ENCODE results near the gene FARSA. TPM values are rescaled to one million over a fixed set of nuclear protein-coding genes. Genes with fewer than 3 reads are reported as not detected.

Gene FARSA
- total RNA-seq (2014; rRNA removed; shearing (Covaris generic)) = 283 and 317 TPM in 2 replicates

DNA sequence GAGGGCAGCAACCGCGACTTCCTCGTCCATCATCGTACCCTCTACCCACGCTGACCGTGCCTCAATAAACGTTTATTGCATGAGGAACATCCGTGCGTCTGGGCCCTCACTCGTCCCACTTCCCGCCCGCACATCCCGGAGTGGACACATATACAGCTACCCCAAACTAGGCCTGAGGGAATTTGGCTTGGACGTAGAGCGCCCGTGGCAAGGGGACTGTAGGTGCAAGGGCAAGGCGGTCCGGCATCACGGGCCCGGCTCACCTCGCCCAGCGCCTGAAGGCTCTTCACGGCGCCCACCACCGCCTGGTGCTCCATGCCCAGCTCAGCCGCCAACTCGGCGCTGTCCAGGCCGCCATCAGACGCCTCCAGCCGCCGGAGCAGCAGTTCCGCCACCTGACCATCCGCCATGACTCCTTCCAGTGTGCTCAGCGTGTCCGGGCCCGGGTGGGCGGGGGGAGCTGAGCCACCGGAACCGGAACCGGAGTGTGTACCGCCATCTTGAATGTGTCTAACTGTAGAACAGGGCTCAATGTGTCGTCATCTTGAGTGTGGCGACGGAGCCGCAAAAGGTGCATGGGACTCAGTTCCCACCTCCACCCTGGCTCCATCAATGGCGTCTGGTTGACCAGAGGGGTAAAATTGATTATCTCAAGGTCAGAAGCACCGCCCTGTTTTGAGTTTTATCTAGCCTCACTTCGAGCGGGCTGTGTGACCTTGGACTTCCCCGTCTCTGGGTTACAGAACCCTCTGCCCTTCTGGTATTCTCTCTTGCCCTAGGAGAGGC is at the start of gene FARSA:
FARSA (minus strand) TSS at position 425 of the 786 bp plus-strand sequence; CDS start at position 410, 15 bp downstream.

DNA sequence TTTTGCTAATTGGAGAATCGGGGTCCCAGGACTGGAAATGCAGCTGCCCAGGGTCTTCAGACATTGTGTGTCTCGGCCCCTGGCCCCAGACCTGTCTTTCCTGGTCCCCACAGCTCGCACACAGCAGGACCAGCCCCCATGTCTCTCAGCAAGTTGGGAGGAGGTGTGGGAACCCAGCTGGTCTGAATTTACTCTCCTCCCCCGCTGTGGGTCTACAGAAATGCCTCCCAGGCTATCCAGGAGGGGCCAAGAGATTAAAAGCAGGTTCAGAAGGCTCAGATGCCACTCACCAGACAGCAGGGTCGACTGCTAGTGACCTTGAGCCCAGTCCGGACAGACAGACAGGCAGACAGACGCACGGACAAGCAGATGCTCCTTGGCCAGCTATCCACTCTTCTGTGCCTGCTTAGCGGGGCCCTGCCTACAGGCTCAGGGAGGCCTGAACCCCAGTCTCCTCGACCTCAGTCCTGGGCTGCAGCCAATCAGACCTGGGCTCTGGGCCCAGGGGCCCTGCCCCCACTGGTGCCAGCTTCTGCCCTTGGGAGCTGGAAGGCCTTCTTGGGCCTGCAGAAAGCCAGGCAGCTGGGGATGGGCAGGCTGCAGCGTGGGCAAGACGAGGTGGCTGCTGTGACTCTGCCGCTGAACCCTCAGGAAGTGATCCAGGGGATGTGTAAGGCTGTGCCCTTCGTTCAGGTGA is 35.9 kb upstream of the FARSA start, which contains the start of gene DAND5:
DAND5 (plus strand) TSS at position 285 of the 697 bp plus-strand sequence; CDS start at position 370, 85 bp downstream.

DNA sequence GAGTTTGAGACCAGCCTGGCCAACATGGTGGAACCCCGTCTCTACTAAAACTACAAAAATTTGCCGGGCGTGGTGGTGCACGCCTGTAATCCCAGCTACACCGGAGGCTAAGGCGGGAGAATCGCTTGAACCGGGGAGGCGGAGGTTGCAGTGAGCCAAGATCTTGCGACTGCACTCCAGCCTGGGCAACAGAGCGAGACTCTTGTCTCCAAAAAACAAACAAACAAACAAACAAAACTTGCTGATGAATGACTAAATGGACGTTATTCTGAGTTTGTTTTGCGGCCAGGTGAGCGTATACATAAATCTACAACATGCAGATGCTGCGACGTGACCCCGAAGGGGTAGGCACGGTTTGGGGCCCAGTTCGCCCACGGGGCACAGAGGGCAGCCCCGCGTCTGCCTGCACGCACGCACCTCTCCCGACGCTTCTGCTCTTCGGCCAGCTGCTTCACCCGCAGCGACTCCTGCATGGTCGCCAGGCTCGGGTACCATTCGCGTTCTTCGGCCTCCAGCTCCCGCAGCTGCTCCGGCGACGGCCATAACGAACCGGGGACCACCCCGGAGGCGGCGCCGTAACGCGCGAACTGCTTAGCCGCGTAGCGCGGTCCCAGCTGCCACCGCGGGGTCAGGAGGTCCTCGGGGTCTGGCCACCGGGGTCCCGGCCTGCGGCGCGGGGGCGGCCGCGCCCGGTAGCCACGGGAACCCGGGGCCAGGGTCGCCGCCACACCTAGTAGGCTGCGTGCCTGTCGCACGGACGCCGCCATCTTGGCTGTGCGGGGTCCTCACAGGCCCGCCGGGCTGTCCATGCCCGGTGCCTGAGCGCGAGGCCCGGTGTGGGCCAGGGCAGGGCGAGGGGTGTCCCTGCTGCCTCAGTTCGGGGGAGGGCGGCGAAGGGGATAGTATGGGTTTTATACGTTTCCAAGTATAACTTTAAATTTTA is 23.2 kb upstream of the FARSA start, which contains the start of gene GADD45GIP1:
GADD45GIP1 (minus strand) TSS at position 778 of the 943 bp plus-strand sequence; CDS start at position 767, 11 bp downstream.

DNA sequence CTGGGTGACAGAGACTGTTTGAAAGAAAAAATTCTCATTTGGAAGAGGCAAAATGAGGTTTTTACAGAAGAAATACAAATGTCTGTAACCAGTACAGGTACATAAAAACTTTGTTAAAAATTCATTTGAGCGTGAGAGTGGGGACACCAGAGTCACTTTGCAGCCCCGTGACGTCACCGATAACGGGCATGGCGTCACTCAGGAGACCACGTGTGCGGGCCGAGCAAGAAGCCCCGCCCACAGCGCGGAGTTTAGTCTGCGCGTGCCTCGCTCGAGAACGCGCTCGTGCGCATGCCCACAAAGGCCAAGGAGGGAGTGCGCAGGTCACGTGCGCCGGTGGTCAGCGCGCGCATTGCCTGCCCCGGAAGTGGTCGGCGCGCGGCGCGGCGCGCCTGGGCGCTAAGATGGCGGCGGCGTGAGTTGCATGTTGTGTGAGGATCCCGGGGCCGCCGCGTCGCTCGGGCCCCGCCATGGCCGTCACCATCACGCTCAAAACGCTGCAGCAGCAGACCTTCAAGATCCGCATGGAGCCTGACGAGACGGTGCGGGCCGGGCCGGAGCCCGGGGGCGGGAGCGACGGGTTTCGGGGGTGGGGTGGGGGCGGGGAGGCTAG is 12.1 kb upstream of the FARSA start, which contains the start of gene RAD23A:
RAD23A (plus strand) TSS at position 384 of the 613 bp plus-strand sequence; CDS start at position 471, 87 bp downstream.

DNA sequence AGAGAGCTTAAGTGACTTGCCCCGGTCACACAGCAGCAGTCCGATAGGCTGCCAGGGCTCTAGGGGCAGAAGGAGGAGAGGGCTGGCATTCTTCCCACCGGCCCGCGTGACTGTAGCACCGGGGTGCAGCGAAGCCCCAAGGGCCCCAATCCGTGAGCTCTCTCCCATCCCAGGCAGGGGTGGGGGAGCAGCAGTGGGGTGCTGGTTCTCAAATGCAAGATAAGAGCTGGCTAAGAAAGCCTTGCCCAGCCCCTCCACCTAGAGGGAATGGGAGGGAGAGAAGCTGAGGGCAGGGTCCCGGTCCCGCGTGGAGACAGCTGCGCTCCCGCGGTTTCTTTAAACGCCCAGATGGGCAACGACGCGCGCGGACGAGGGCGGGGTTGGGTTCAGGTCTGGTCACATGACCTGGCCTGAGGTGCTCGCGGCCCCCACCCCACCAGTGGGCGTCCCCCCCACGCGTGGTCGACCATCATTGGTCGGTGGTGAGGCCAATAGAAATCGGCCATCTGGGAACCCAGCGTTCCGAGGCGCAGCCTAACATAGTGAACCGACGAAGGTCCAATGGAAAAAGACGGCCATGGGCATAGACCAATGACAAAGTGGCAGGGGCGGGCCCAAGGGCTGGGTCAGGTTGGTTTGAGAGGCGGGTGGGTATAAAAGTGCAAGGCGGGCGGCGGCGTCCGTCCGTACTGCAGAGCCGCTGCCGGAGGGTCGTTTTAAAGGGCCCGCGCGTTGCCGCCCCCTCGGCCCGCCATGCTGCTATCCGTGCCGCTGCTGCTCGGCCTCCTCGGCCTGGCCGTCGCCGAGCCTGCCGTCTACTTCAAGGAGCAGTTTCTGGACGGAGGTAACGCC is 4.6 kb upstream of the FARSA start, which contains the start of gene CALR:
CALR (plus strand) TSS at position 683 of the 852 bp plus-strand sequence; CDS start at position 754, 71 bp downstream.

DNA sequence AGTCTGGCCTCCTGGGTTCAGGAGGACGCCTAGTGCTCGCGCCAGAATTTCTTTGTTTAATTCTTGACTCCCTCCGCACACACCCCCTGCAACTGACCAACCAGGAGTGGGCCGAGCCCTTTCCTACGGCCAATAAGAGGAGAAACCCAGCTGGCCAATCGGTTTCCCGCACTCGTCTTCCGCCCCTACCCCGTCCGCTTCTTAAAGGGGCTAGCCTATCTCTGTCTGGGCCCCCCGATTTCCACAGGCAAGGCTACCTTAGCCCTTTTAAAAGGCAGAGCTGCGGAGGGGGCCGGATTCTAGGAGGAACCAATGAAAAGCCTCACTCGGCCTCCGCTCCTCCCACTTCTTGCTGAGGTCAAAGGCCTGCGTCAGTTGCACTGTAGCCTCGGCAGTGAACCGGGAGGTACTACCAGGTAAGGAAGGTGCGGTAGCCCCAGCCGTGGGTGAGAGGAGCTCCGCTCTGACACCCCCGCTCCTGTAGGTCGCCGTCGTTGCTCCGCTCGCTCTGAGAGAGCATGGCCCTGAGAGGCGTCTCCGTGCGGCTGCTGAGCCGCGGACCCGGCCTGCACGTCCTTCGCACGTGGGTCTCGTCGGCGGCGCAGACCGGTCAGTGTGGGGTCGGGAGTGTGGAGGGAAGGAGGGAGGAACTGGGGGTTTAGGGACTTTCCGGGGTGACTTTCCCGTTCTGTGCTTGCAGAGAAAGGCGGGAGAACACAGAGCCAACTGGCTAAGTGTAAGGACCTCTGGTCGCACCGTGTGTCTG is 42.5 kb downstream of the FARSA start, which contains the start of gene GCDH:
GCDH (plus strand) TSS at position 374 of the 766 bp plus-strand sequence; CDS start at position 519, 145 bp downstream.

DNA sequence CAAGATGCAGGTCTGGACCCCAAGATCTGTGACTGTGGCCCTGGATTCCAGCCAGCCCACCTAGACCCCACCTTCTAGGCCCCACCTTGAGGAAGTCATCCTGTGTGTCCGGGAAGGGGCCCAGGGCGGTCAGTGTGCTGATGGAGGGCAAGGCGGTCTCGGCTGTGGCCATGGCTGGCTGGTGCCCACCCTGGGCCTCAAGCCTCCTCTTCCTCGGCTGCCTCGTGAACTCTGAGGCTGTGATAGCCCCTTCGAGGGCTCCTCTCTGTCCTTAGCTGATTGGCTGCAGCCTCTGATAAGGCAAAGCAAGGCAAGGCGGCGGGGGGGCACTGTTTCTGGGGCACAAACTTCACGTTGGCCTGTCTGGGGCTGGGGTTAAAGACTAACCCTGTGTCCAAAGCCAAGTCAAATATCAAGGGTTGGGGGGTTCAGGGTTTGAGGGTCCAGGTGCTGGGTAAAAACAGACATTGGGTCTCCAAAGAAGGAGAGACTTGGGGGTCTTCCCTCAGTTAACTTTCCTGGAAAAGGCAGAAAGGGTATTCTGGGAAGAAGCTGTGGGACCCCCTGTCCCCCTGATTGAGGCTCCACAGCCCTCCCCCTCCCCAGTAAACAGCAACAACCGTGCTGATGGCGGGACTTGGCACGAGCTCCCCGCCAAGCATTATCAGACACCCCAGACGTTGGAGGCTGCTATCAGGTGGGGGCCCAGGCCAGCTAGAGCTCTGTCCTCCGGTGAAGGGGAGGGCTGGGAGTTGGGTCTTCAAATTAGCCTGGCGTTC is 46.4 kb downstream of the FARSA start, which contains the start of gene KLF1:
KLF1 (minus strand) TSS at position 233 of the 779 bp plus-strand sequence; CDS start at position 172, 61 bp downstream.

DNA sequence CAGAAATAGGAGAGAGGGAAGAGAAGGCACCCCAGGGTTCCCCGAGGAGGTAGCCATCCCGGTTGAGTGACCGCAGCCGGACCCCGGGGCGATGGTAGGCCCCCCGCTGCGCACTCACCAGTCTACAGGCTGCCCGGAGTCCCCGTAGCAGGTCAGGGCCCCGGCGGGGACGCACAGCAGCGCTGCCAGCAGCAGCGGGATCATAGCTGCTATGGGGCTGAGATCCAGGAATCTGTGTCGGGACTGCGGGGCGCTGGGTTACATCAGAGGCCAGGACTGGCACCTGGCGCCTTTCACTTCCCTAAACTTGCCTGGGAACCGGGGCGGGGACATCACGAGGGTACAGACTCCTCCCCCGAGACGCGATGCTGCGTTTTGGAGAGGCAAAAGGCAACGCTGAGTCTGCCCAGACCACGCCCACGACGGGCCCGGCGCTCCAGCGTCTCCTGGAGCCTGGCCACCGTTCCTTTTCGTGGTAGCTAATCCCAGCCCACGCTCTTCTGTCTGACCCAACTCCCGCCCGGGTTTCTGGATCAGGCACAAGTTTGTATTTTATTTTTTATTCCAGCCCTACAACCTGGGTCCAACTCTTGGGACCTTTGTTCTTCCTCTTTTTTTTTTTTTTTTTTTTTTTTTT is 52.2 kb downstream of the FARSA start, which contains the start of gene DNASE2:
DNASE2 (minus strand) TSS at position 278 of the 637 bp plus-strand sequence; CDS start at position 204, 74 bp downstream.

Small RNA genes within 50 kb of the gene (small RNA-seq; reads per million reads assigned to genes)
- gene MIR5695 = not detected
- 0.13 reads per million for gene MIR6515

Other genes starting within 250 kb of the FARSA start
- 2.1 TPM in 1 of 2 replicates, not detected in the other for gene GNG14, start 245.7 kb downstream of the FARSA start, total RNA-seq (2014; rRNA removed; shearing (Covaris generic))
- gene FBXW9, start 237.1 kb downstream of the FARSA start, total RNA-seq (2014; rRNA removed; shearing (Covaris generic)) = 34.6 and 41.0 TPM in 2 replicates
- gene TNPO2, start 209.8 kb downstream of the FARSA start, total RNA-seq (2014; rRNA removed; shearing (Covaris generic)) = 39.9 and 41.8 TPM in 2 replicates
- gene TRIR, start 199.0 kb downstream of the FARSA start, total RNA-seq (2014; rRNA removed; shearing (Covaris generic)) = 639 and 708 TPM in 2 replicates
- gene GET3, start 196.2 kb downstream of the FARSA start, total RNA-seq (2014; rRNA removed; shearing (Covaris generic)) = 128 and 132 TPM in 2 replicates
- not detected in 2 replicates for gene BEST2, start 181.9 kb downstream of the FARSA start, total RNA-seq (2014; rRNA removed; shearing (Covaris generic))
- 21.1 and 25.3 TPM in 2 replicates for gene HOOK2, start 158.2 kb downstream of the FARSA start, total RNA-seq (2014; rRNA removed; shearing (Covaris generic))
- gene JUNB, start 142.2 kb downstream of the FARSA start, total RNA-seq (2014; rRNA removed; shearing (Covaris generic)) = 171 and 236 TPM in 2 replicates
- gene PRDX2, start 131.9 kb downstream of the FARSA start, total RNA-seq (2014; rRNA removed; shearing (Covaris generic)) = 319 and 370 TPM in 2 replicates
- not detected in 2 replicates for gene THSD8, start 131.6 kb downstream of the FARSA start, total RNA-seq (2014; rRNA removed; shearing (Covaris generic))
- gene RNASEH2A, start 127.1 kb downstream of the FARSA start, total RNA-seq (2014; rRNA removed; shearing (Covaris generic)) = 96.4 and 96.8 TPM in 2 replicates
- not detected in 2 replicates for gene RTBDN, start 99.1 kb downstream of the FARSA start, total RNA-seq (2014; rRNA removed; shearing (Covaris generic))
- gene MAST1, start 95.2 kb downstream of the FARSA start, total RNA-seq (2014; rRNA removed; shearing (Covaris generic)) = 0.45 and 2.2 TPM in 2 replicates
- 47.9 and 68.7 TPM in 2 replicates for gene DNASE2, start 52.3 kb downstream of the FARSA start, total RNA-seq (2014; rRNA removed; shearing (Covaris generic))
- not detected in 2 replicates for gene KLF1, start 46.5 kb downstream of the FARSA start, total RNA-seq (2014; rRNA removed; shearing (Covaris generic))
- 39.7 and 47.5 TPM in 2 replicates for gene GCDH, start 42.6 kb downstream of the FARSA start, total RNA-seq (2014; rRNA removed; shearing (Covaris generic))
- 2.4 and 3.1 TPM in 2 replicates for gene SYCE2, start 14.4 kb downstream of the FARSA start, total RNA-seq (2014; rRNA removed; shearing (Covaris generic))
- gene CALR, start 4.9 kb upstream of the FARSA start, total RNA-seq (2014; rRNA removed; shearing (Covaris generic)) = 882 and 923 TPM in 2 replicates
- 342 and 376 TPM in 2 replicates for gene RAD23A, start 12.2 kb upstream of the FARSA start, total RNA-seq (2014; rRNA removed; shearing (Covaris generic))
- gene GADD45GIP1, start 23.5 kb upstream of the FARSA start, total RNA-seq (2014; rRNA removed; shearing (Covaris generic)) = 148 and 190 TPM in 2 replicates
- gene DAND5, start 35.9 kb upstream of the FARSA start, total RNA-seq (2014; rRNA removed; shearing (Covaris generic)) = 0.38 TPM in 1 of 2 replicates, not detected in the other
- 22.5 and 28.1 TPM in 2 replicates for gene NFIX, start 61.8 kb upstream of the FARSA start, total RNA-seq (2014; rRNA removed; shearing (Covaris generic))
- 1.5 and 5.5 TPM in 2 replicates for gene LYL1, start 169.1 kb upstream of the FARSA start, total RNA-seq (2014; rRNA removed; shearing (Covaris generic))
- 88.8 and 89.0 TPM in 2 replicates for gene TRMT1, start 183.0 kb upstream of the FARSA start, total RNA-seq (2014; rRNA removed; shearing (Covaris generic))
- gene NACC1, start 184.6 kb upstream of the FARSA start, total RNA-seq (2014; rRNA removed; shearing (Covaris generic)) = 104 and 135 TPM in 2 replicates
- gene STX10, start 216.7 kb upstream of the FARSA start, total RNA-seq (2014; rRNA removed; shearing (Covaris generic)) = 181 and 199 TPM in 2 replicates
- 92.7 and 131 TPM in 2 replicates for gene IER2, start 216.7 kb upstream of the FARSA start, total RNA-seq (2014; rRNA removed; shearing (Covaris generic))